Metanephros (tissue), 1 donor: ENCODE results near the gene NCDN. TPM values are rescaled to one million over a fixed set of nuclear protein-coding genes. Genes with fewer than 3 reads are reported as not detected.

Source experiments
- total RNA-seq: library from RNA; depleted of rRNA; stranded (reverse); fragments of >200 nt; gene quantifications from one replicate; pipeline ENCODE4 v1.2.3, GENCODE V29; 2014

The NCDN gene, protein sequence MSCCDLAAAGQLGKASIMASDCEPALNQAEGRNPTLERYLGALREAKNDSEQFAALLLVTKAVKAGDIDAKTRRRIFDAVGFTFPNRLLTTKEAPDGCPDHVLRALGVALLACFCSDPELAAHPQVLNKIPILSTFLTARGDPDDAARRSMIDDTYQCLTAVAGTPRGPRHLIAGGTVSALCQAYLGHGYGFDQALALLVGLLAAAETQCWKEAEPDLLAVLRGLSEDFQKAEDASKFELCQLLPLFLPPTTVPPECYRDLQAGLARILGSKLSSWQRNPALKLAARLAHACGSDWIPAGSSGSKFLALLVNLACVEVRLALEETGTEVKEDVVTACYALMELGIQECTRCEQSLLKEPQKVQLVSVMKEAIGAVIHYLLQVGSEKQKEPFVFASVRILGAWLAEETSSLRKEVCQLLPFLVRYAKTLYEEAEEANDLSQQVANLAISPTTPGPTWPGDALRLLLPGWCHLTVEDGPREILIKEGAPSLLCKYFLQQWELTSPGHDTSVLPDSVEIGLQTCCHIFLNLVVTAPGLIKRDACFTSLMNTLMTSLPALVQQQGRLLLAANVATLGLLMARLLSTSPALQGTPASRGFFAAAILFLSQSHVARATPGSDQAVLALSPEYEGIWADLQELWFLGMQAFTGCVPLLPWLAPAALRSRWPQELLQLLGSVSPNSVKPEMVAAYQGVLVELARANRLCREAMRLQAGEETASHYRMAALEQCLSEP
- 21.7 TPM for total RNA-seq

DNA sequence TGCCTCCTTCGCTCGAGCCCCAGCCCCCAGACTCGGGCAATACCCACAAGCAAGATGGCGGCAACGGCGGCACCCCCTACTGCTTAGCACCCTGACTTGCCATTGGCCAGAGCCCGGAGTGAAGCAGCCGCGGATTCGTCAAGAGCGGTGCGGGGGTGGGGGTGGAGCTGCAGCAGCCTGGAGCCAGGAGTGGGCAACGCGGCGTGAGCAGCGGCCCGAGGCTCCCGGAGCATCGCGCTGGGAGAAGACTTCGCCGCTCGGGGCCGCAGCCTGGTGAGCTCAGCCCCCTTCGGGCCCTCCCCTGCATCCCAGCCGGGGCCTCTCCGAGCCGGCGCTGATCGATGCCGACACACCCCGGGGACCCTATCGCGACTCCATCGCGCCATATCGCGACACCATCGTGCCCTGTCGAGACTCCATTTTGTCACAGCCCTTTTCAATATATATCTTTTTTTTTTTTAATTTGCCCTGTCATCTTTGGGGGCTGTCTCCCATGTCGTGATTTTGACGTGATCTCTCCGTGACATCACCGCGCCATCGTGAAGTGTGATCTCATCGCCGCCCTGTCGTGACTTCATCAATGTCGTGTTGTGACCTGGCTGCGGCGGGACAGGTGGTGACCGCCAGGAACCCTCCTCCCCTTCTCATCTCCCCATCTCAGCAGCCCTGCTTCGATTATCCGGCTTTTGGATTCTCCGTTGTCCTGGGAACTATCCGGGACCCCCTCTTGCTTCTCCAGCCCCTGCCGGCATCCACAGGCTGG, at the start of gene NCDN:
Gene NCDN (plus strand): TSS at position 189 of the 763 bp plus-strand sequence. CDS start 392 bp downstream, at position 581.

DNA sequence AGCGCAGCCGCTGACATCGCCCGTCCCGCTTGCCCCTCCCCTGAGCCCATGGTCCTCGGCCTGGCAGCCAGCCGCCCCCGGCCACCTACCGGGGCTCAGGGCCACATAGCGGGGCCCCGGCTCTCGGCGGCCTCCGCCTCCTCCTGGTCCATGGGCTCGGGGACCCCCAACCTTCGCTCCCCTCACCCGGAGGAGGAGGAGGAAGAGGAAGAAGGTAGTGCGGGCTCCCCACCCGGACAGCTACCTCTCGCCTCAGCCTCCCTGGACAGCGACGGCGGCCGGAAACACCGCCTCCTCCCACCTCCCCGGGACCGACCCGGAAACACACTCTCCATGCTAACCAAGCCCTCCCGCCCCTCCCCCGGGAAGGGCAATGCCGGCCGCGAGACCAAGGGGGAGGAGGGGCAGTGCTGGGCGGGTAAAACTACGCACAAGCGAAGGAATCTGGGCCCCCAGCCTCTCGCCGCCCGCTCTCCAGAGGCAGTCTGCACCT, 435 bp upstream of the NCDN start, which contains the start of gene KIAA0319L:
Gene KIAA0319L (minus strand): TSS at position 286 of the 493 bp plus-strand sequence. CDS start 2,912 bp downstream, outside the sequence.

DNA sequence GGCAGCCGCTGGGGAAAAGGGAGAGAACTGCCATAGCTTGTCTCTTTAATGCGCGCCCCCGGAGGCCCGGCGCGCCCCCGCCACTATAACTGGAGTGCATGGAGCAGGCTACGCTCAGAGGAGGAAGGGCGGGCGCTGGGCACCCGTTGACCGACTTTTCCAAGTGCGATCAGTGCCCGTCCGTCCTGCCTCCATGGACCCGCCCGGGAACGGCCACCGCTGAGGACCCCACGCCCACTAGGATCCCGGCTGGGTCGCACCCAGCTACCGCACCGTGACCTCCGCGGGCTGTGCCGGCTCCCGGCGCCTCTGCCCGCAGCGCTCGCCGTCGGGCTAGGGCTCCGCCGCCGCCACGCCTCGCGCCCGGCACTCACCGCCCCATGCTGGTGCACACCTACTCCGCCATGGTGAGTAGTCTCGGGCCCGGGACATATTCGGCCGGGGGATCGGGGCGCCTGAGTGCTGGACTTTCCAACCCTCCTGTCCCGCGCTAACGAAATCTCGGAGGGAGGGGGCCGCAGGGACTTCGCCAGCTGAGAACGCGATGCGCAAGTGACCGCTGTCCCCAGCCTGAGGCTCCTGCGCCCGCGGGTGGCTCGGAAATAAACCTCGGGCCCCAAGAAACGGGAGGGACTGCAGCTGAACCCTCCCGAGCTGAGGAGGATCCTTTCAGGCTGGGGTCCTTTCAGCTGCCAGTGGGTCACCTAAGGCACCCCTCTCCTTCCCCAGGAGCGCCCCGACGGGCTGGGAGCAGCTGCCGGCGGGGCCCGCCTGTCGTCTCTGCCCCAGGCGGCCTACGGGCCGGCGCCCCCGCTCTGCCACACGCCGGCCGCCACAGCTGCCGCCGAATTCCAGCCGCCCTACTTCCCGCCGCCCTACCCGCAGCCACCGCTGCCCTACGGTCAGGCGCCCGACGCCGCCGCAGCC, 15.9 kb downstream of the NCDN start, which contains the start of gene TFAP2E:
Gene TFAP2E (plus strand): TSS at position 117 of the 927 bp plus-strand sequence. CDS start 264 bp downstream, at position 381.

Other genes with a start within 250 kb of the NCDN start
- 74.8 TPM for gene KIAA0319L, start 396 bp upstream of the NCDN start, total RNA-seq
- 0.82 TPM for gene TFAP2E, start 15.5 kb downstream of the NCDN start, total RNA-seq
- 28.9 TPM for gene PSMB2, start 83.7 kb downstream of the NCDN start, total RNA-seq
- 5.8 TPM for gene C1orf216, start 161.1 kb downstream of the NCDN start, total RNA-seq
- gene CLSPN, start 212.2 kb downstream of the NCDN start, total RNA-seq, result 5.1 TPM